ENCODE results near the gene LPGAT1.

The LPGAT1 gene

DNA sequence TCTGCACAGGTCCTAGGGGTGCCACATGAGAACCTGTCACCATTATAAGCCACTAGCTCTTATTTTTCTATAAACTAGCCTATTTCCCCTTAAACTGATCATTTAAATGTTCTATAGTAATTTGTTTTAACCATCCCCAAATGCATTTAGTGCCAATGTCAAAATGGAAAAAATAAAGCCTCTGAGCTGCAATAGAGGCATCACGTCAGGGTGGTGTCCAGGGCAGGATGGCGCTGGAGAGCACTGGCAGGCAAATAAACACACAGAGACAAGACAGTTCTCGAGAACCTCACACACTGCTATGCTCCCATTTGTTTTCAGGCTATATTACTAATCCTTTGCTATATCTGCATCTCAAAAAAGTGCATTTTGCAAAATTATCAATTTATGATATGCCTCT is 81.8 kb downstream of the LPGAT1 start:
- H3K4me1 ChIP-seq (ENCODE audit: low read length), result no peaks in the 10 kb centered on the region
- H3K9ac ChIP-seq (ENCODE audit: low read length), result no peak overlapping the region
- H3K27ac ChIP-seq (ENCODE audit: low read length), result no peak overlapping the region
- no peak overlapping the region for H3K4me3 ChIP-seq (ENCODE audit: low read length)
- no peaks in the 10 kb centered on the region for H3K9me3 ChIP-seq (replicated peaks; ENCODE audit: insufficient read depth, low read length)
- DNase-seq, result no peak
- no peaks in the 10 kb centered on the region for H3K36me3 ChIP-seq (replicated peaks; ENCODE audit: insufficient read depth, low read length)
- no peaks in the 10 kb centered on the region for H4K20me1 ChIP-seq (ENCODE audit: insufficient read depth, low read length)
- H3K9me2 ChIP-seq (replicated peaks; ENCODE audit: insufficient read depth, low read length), result no peaks in the 10 kb centered on the region
- no peaks in the 10 kb centered on the region for H3K79me2 ChIP-seq (ENCODE audit: low read length)
- TF ChIP-seq, protein P1, sequence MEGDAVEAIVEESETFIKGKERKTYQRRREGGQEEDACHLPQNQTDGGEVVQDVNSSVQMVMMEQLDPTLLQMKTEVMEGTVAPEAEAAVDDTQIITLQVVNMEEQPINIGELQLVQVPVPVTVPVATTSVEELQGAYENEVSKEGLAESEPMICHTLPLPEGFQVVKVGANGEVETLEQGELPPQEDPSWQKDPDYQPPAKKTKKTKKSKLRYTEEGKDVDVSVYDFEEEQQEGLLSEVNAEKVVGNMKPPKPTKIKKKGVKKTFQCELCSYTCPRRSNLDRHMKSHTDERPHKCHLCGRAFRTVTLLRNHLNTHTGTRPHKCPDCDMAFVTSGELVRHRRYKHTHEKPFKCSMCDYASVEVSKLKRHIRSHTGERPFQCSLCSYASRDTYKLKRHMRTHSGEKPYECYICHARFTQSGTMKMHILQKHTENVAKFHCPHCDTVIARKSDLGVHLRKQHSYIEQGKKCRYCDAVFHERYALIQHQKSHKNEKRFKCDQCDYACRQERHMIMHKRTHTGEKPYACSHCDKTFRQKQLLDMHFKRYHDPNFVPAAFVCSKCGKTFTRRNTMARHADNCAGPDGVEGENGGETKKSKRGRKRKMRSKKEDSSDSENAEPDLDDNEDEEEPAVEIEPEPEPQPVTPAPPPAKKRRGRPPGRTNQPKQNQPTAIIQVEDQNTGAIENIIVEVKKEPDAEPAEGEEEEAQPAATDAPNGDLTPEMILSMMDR (IDR thresholded peaks at IDR 0.05; ENCODE audit: low read length), result no peak
- TF ChIP-seq EZH2phosphoT487 (IDR thresholded peaks at IDR 0.05; ENCODE audit: low read length) (no peak), EZH2 (optimal IDR thresholded peaks at IDR 0.05; ENCODE audit: low read depth, low read length) (no peak)
- no peak overlapping the region for H3K4me2 ChIP-seq (ENCODE audit: low read depth, low read length)
- H2AFZ ChIP-seq (ENCODE audit: low read length), result no peak overlapping the region
- H3F3A ChIP-seq (ENCODE audit: insufficient read depth, low read length), result no peaks in the 10 kb centered on the region
- peaks cover 4% of the 10 kb centered on the region; the same call in 1 of the 2 replicates for H3K27me3 ChIP-seq (replicated peaks; ENCODE audit: insufficient read depth, low read length)

DNA sequence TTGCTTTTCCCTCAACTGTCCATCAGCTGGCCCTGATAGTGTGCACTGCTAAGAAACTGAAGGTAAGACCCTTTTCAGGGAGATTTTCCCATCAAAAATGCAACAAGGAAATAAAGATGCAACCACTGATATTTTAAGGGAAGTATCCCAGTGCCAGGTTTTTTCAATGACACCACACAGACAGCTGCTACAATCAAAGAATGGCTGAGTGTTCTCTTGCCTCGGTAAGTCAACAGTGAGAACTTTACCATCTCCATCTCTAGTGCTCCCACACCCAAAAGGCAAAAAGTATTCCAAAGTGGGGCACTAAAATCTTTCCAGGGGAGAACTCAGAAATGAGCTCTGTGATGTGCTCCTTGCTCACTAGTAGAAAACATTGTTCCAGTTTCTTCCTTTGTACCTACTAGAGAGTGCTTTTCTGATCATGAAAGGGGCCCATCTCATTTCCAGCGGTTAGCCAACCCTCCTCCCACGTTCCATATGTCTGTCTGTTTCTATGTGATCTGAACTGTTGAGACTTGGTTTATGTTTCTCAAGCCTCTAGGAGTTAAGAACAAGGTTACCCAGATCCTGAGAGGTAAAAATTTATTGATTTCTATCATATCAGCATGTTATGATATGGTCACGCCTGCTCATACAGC is 87.6 kb downstream of the LPGAT1 start:
- Histone ChIP-seq H3K4me2 (ENCODE audit: low read depth, low read length) (no peak overlapping the region), H3K27ac (ENCODE audit: low read length) (no peak overlapping the region), H3K27me3 (replicated peaks; ENCODE audit: insufficient read depth, low read length) (peaks cover 45% of the 10 kb centered on the region), H3K79me2 (ENCODE audit: low read length) (no peaks in the 10 kb centered on the region), H3K4me3 (ENCODE audit: low read length) (no peak overlapping the region), H4K20me1 (ENCODE audit: insufficient read depth, low read length) (peaks cover 9% of the 10 kb centered on the region; the same call in 1 of the 2 replicates), H3K9me3 (replicated peaks; ENCODE audit: insufficient read depth, low read length) (no peaks in the 10 kb centered on the region), H3K4me1 (ENCODE audit: low read length) (peaks cover 24% of the 10 kb centered on the region), H3K9me2 (replicated peaks; ENCODE audit: insufficient read depth, low read length) (no peaks in the 10 kb centered on the region), H2AFZ (ENCODE audit: low read length) (no peak overlapping the region), H3F3A (ENCODE audit: insufficient read depth, low read length) (peaks cover 22% of the 10 kb centered on the region), H3K36me3 (replicated peaks; ENCODE audit: insufficient read depth, low read length) (no peaks in the 10 kb centered on the region), H3K9ac (ENCODE audit: low read length) (no peak overlapping the region)
- TF ChIP-seq, protein P1 (IDR thresholded peaks at IDR 0.05; ENCODE audit: low read length), result no peak
- no peak for DNase-seq

GRCh38 chr1:211742272-211742671 is 88.3 kb downstream of the LPGAT1 start:
- Histone ChIP-seq H4K20me1 (ENCODE audit: insufficient read depth, low read length) (peaks cover 9% of the 10 kb centered on the region; the same call in 1 of the 2 replicates), H3K36me3 (replicated peaks; ENCODE audit: insufficient read depth, low read length) (no peaks in the 10 kb centered on the region), H3K9me2 (replicated peaks; ENCODE audit: insufficient read depth, low read length) (no peaks in the 10 kb centered on the region), H3K4me2 (ENCODE audit: low read depth, low read length) (no peak overlapping the region), H3K9me3 (replicated peaks; ENCODE audit: insufficient read depth, low read length) (no peaks in the 10 kb centered on the region), H3F3A (ENCODE audit: insufficient read depth, low read length) (peaks cover 22% of the 10 kb centered on the region), H3K4me3 (ENCODE audit: low read length) (no peak overlapping the region), H3K79me2 (ENCODE audit: low read length) (no peaks in the 10 kb centered on the region), H3K27ac (ENCODE audit: low read length) (no peak overlapping the region), H2AFZ (ENCODE audit: low read length) (no peak overlapping the region), H3K27me3 (replicated peaks; ENCODE audit: insufficient read depth, low read length) (peaks cover 53% of the 10 kb centered on the region), H3K9ac (ENCODE audit: low read length) (no peak overlapping the region), H3K4me1 (ENCODE audit: low read length) (peaks cover 24% of the 10 kb centered on the region)
- TF ChIP-seq, protein P1 (IDR thresholded peaks at IDR 0.05; ENCODE audit: low read length), result no peak
- TF ChIP-seq EZH2phosphoT487 (IDR thresholded peaks at IDR 0.05; ENCODE audit: low read length), result no peak
- no peak for DNase-seq
